A549 (cell line): ENCODE results near the gene SLC9A3. TPM values are rescaled to one million over a fixed set of nuclear protein-coding genes. Genes with fewer than 3 reads are reported as not detected.

Experiments
- ATAC-seq, 2 experiments: fragments of 200-7000 bp in 1 of 2; fragments of >200 bp in 1 of 2; cut with Nextera tagmentation in 1 of 2; cut with Tn5 transposase in 1 of 2; 3 replicates each; pipeline versions ENCODE4 v1.8.0 to v1.9.1; 2018 to 2020; ENCODE audit warnings: mild to moderate bottlenecking in 1 of 2, moderate library complexity in 1 of 2
- CTCF ChIA-PET: fragments of 300-600 bp; sonication (Branson Sonifier 250); formaldehyde crosslinking; extraction: SDS; loops from one replicate; lab custom pipeline; 2021; ENCODE audit warnings: antibody characterized with exemption, inconsistent platforms; lab: Yijun Ruan, JAX
- POLR2A ChIA-PET: fragments of 350-600 bp; formaldehyde crosslinking; extraction: SDS; loops from one replicate; lab custom pipeline; 2021; ENCODE audit warnings: antibody characterized with exemption, inconsistent platforms; lab: Yijun Ruan, JAX
- DNase-seq, 2 experiments: peaks; one replicate each; pipeline versions ENCODE4 v3.0.0 to v3.0.0-alpha.2; 2011 to 2016; ENCODE audit warnings: low read depth in 1 of 2, low spot score in 1 of 2
- FAIRE-seq: peaks from 2 replicates; lab custom pipeline; 2011; peaks lifted over from hg19 to GRCh38; lab: Jason Lieb, UNC
- H3K27ac ChIP-seq, 2 experiments: fragments of >200 bp; sonication (Bioruptor Twin); formaldehyde crosslinking; 3 replicates each; pipeline ENCODE4 v1.5.1; 2016 to 2017
- H3K4me1 ChIP-seq: fragments of >200 bp; sonication (Bioruptor Twin); formaldehyde crosslinking; 3 replicates; pipeline ENCODE4 v1.6.1; 2016
- H3K4me2 ChIP-seq: fragments of >200 bp; sonication (Bioruptor Twin); formaldehyde crosslinking; 3 replicates; pipeline ENCODE4 v1.6.1; 2016
- H3K4me3 ChIP-seq: fragments of >200 bp; sonication (Bioruptor Twin); formaldehyde crosslinking; 3 replicates; pipeline ENCODE4 v1.5.1; 2016
- H3K9me3 ChIP-seq: fragments of >200 bp; sonication (Bioruptor Twin); formaldehyde crosslinking; 3 replicates; pipeline ENCODE4 v1.6.1; 2016
- ATOH8 ChIP-seq: fragments of 250-450 bp; sonication (Bioruptor Pico); IDR thresholded peaks from 2 replicates; pipeline ENCODE4 v1.5.0; 2020; ENCODE audit warnings: low read depth, mild to moderate bottlenecking, moderate library complexity
- BCL3 ChIP-seq: fragments of >200 bp; sonication (Bioruptor Twin); formaldehyde crosslinking; IDR thresholded peaks from 3 replicates; pipeline ENCODE4 v1.6.1; 2016
- CTCF ChIP-seq: fragments of >200 bp; sonication (Bioruptor Twin); formaldehyde crosslinking; IDR thresholded peaks from 3 replicates; pipeline ENCODE4 v1.5.1; 2016
- E2F6 ChIP-seq: IDR thresholded peaks from 2 replicates; pipeline ENCODE4 v1.6.1; 2012; ENCODE audit warnings: low read depth, borderline replicate concordance
- EHF ChIP-seq: fragments of 250-450 bp; sonication (Bioruptor Pico); IDR thresholded peaks from 2 replicates; pipeline ENCODE4 v1.5.0; 2020; ENCODE audit warnings: mild to moderate bottlenecking
- EHMT2 ChIP-seq: fragments of 200-600 bp; sonication (generic); IDR thresholded peaks from 2 replicates; pipeline ENCODE4 v1.6.1; 2016; ENCODE audit warnings: antibody characterized with exemption, low read depth, mild to moderate bottlenecking, moderate library complexity
- ELK1 ChIP-seq: fragments of 150-350 bp; IDR thresholded peaks from 2 replicates; pipeline ENCODE4 v1.6.1; 2014; ENCODE audit warnings: low read depth, mild to moderate bottlenecking, low read length
- FOSL2 ChIP-seq, 2 experiments: fragments of 450-650 bp in 1 of 2; fragments of >200 bp in 1 of 2; sonication (Bioruptor Twin) in 1 of 2; formaldehyde crosslinking; IDR thresholded peaks; 2 replicates each; pipeline versions ENCODE4 v1.5.0 to v1.6.1; 2016 to 2020; ENCODE audit warnings: mild to moderate bottlenecking in 1 of 2, moderate library complexity in 1 of 2
- HES2 ChIP-seq: fragments of >200 bp; sonication (Bioruptor Twin); formaldehyde crosslinking; IDR thresholded peaks from 2 replicates; pipeline ENCODE4 v1.6.1; 2016
- HOXB13 ChIP-seq: fragments of 250-450 bp; sonication (Bioruptor Pico); IDR thresholded peaks from 2 replicates; pipeline ENCODE4 v1.5.0; 2020; ENCODE audit warnings: low read depth, mild to moderate bottlenecking, moderate library complexity
- JUN ChIP-seq, 2 experiments: fragments of >200 bp; sonication (Bioruptor Twin); formaldehyde crosslinking; IDR thresholded peaks; 2 replicates in 1 of 2; 3 replicates in 1 of 2; pipeline ENCODE4 v1.6.1; 2016 to 2017
- MAFK ChIP-seq: fragments of 450-650 bp; IDR thresholded peaks from 2 replicates; pipeline ENCODE4 v1.6.1; 2014; ENCODE audit not compliant: partially characterized antibody
- MYC ChIP-seq: IDR thresholded peaks from 2 replicates; pipeline ENCODE4 v1.6.1; 2012; ENCODE audit warnings: mild to moderate bottlenecking, inconsistent platforms, low read length, improper control_type of control experiment, borderline replicate concordance
- NPAS2 ChIP-seq: fragments of 250-450 bp; sonication (Bioruptor Pico); IDR thresholded peaks from 2 replicates; pipeline ENCODE4 v1.8.0; 2022; ENCODE audit warnings: mild to moderate bottlenecking, moderate library complexity, borderline replicate concordance
- POLR2A ChIP-seq: IDR thresholded peaks from 2 replicates; pipeline ENCODE4 v1.6.1; 2012; ENCODE audit warnings: mild to moderate bottlenecking, low read length
- RAD21 ChIP-seq, 2 experiments: fragments of >200 bp in 1 of 2; sonication (Bioruptor Twin) in 1 of 2; formaldehyde crosslinking in 1 of 2; IDR thresholded peaks in 1 of 2; conservative IDR thresholded peaks in 1 of 2; 2 replicates in 1 of 2; 3 replicates in 1 of 2; pipeline ENCODE4 v1.6.1; 2012 to 2018; ENCODE audit warnings: inconsistent platforms in 1 of 2
- RARB ChIP-seq: fragments of 250-450 bp; sonication (Bioruptor Pico); IDR thresholded peaks from 2 replicates; pipeline ENCODE4 v1.8.0; 2021; ENCODE audit warnings: mild to moderate bottlenecking, moderate library complexity
- RCOR1 ChIP-seq: fragments of 150-350 bp; IDR thresholded peaks from 2 replicates; pipeline ENCODE4 v1.6.1; 2014; ENCODE audit warnings: antibody characterized with exemption, low read length, low read depth
- TP53 ChIP-seq: fragments of 250-450 bp; sonication (Bioruptor Pico); IDR thresholded peaks from 2 replicates; pipeline ENCODE4 v1.5.0; 2021; ENCODE audit warnings: mild to moderate bottlenecking, moderate library complexity
- ZC3H11A ChIP-seq: fragments of 450-650 bp; IDR thresholded peaks from 2 replicates; pipeline ENCODE4 v1.6.1; 2014; ENCODE audit warnings: antibody characterized with exemption, mild to moderate bottlenecking
- ZFP36 ChIP-seq: fragments of 450-650 bp; IDR thresholded peaks from 2 replicates; pipeline ENCODE4 v1.6.1; 2014; ENCODE audit warnings: borderline replicate concordance; ENCODE audit not compliant: partially characterized antibody
- ZNF302 ChIP-seq: fragments of 250-450 bp; sonication (Bioruptor Pico); IDR thresholded peaks from 2 replicates; pipeline ENCODE4 v1.9.0; 2021; ENCODE audit warnings: inconsistent platforms, mild to moderate bottlenecking, moderate library complexity
- WGBS: methylation state at CpG from one replicate; pipeline ENCODE4 v1.1.6; 2017; ENCODE audit errors: missing lambda C conversion rate; 5-methylcytosine and 5-hydroxymethylcytosine counted together
- polyA plus RNA-seq, 4 experiments: library from polyadenylated mRNA; depleted of rRNA in 3 of 4; stranded (reverse); fragments of >200 nt; fragmentation: RNase III in 1 of 4; extraction: RNeasy Plus Mini Kit Qiagen cat#74134 plus additional on column Dnase treatment in 1 of 4; gene quantifications; 2 replicates in 3 of 4; 3 replicates in 1 of 4; pipeline ENCODE4 v1.2.3, GENCODE V29; 2011 to 2017

SLC9A3 gene
- polyA plus RNA-seq, 2 of the 4 experiments (the other 2 are of a cell fraction), result 1.3 TPM

- Histone ChIP-seq H3K9me3 (no peaks in the 10 kb centered on the region), H3K4me3 (no peak overlapping the region), H3K4me1 (no peaks in the 10 kb centered on the region), H3K4me2 (no peak overlapping the region), H3K27ac (no peak overlapping the region)
- DNase-seq (no peak), FAIRE-seq (no peak), ATAC-seq (no peak)
- CTCF ChIA-PET, result interaction anchor here (0.7 to 1.6 kb wide), 3 partner anchors 19 to 101 kb away, joined by 3 read pairs; no protein-coding TSS in a partner anchor
- TF ChIP-seq TP53 (CRISPR knock-in tag) (no peak), POLR2A (no peak), RAD21 (conservative IDR thresholded peaks at IDR 0.05 in 1 of 2, IDR thresholded peaks at IDR 0.05 in 1 of 2) (no peak), FOSL2 (IDR thresholded peaks at IDR 0.05) (no peak), FOSL2 (CRISPR knock-in tag; IDR thresholded peaks at IDR 0.05) (no peak), EHF (CRISPR knock-in tag) (no peak), ZNF302 (no peak), ZFP36 (no peak)
- WGBS, result 66% methylated on average over 23 of the region's 25 CpGs
- POLR2A ChIA-PET, result no interaction called here
Observed at GRCh38 chr5:531101-531748, 7.0 kb upstream of the SLC9A3 start.

- ATAC-seq (no peak), DNase-seq (no peak), FAIRE-seq (no peak)
- CTCF ChIA-PET, result interaction anchor here (0.7 kb wide), 1 partner anchor 18 kb away, joined by 3 read pairs; no protein-coding TSS in a partner anchor
- H3K4me2 ChIP-seq, result no peak overlapping the region
- no peak overlapping the region for H3K4me3 ChIP-seq
- H3K4me1 ChIP-seq, result no peaks in the 10 kb centered on the region
- H3K27ac ChIP-seq, result no peak overlapping the region
- 61% methylated on average over 24 of the region's 24 CpGs for whole genome bisulfite sequencing
- TF ChIP-seq POLR2A (no peak), HES2 (no peak), RARB (CRISPR knock-in tag) (no peak), RCOR1 (no peak), E2F6 (no peak), MAFK (no peak), MYC (no peak), ATOH8 (CRISPR knock-in tag) (no peak)
- no peaks in the 10 kb centered on the region for H3K9me3 ChIP-seq
- POLR2A ChIA-PET, result no interaction called here
Observed at GRCh38 chr5:530001-530955, 6.0 kb upstream of the SLC9A3 start.

GRCh38 chr5:528629-529511 is 4.6 kb upstream of the SLC9A3 start:
- CTCF ChIA-PET, result interaction anchor here (1.0 kb wide), 1 partner anchor 9 kb away, joined by 4 read pairs; no protein-coding TSS in a partner anchor
- Histone ChIP-seq H3K27ac (no peak overlapping the region), H3K4me3 (no peak overlapping the region), H3K4me2 (no peak overlapping the region), H3K9me3 (peaks cover 3% of the 10 kb centered on the region; the same call in 1 of the 3 replicates), H3K4me1 (peaks cover 9% of the 10 kb centered on the region; the same call in 2 of the 3 replicates)
- 13% methylated on average over 17 of the region's 55 CpGs for whole genome bisulfite sequencing
- POLR2A ChIA-PET, result no interaction called here
- ATAC-seq (no peak), FAIRE-seq (no peak), DNase-seq (no peak)
- TF ChIP-seq ZC3H11A (no peak), EHF (CRISPR knock-in tag) (no peak), NPAS2 (CRISPR knock-in tag) (no peak), BCL3 (no peak), MYC (no peak), CTCF (no peak), RAD21 (conservative IDR thresholded peaks at IDR 0.05 in 1 of 2, IDR thresholded peaks at IDR 0.05 in 1 of 2) (no peak), JUN (IDR thresholded peaks at IDR 0.05) (no peak), HOXB13 (CRISPR knock-in tag) (no peak), RCOR1 (no peak), ELK1 (no peak), EHMT2 (no peak)
